Left renal pelvis (tissue), 4 donors: ENCODE measurements around the gene AP2A2. TPM values are rescaled to one million over a fixed set of nuclear protein-coding genes. Genes with fewer than 3 reads are reported as not detected.
"Not testable (repeated sequence)": the region's sequence is repeated elsewhere in the genome, so short reads cannot be mapped to it uniquely, and the experiment has no call there.

Experiments used
- DNase-seq, 4 donors: peaks; one replicate each; pipeline ENCODE4 v3.0.0-alpha.2; 2013; ENCODE audit warnings: low read depth in 4 of 4, low spot score in 3 of 4
- polyA plus RNA-seq, 4 donors: library from polyadenylated mRNA; unstranded; fragments of 120-200 nt; gene quantifications; one replicate each; pipeline ENCODE4 v1.2.1, GENCODE V29; 2013; ENCODE audit not compliant: insufficient read length in 4 of 4

AP2A2 gene
- polyA plus RNA-seq, 4 donors, result 65.5 to 128 (median 107) TPM

- no peak for DNase-seq
Observed at GRCh38 chr11:971092-971690, 45.5 kb downstream of the AP2A2 start.

- no peak for DNase-seq
Observed at GRCh38 chr11:971731-972365, 46.2 kb downstream of the AP2A2 start.

DNA sequence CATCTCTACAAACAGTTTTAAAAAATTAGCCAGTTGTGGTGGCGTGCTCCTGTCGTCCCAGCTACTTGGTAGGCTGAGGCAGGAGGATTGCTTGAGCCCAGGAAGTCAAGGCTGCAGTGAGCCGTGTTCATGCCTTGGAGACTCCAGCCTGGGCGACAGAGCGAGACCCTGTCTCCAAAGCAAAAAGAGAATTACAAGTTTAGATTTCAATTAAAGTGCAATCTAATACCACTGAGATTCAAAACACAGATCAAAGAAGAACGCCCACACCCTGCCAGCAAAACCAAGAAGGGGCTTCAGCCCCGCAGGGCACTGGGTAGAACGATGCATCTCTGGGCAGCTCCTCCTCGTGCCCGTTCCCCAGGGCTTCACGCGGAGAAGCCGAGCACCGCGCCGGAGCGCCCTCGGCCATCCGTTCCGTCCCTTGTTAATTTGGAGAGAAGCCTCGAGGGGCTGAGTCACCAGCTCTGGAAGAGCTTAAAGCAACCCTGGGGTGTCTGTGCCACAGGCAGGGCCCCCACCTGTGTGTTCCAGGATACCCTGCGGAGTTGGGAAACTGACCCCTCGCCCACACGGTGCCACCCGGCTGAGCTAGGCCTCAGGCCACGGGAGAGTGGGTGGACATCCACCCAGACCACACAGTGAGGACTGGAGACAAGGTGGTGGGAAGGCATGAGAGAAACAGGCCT is 47.0 kb downstream of the AP2A2 start:
- no peak for DNase-seq

DNA sequence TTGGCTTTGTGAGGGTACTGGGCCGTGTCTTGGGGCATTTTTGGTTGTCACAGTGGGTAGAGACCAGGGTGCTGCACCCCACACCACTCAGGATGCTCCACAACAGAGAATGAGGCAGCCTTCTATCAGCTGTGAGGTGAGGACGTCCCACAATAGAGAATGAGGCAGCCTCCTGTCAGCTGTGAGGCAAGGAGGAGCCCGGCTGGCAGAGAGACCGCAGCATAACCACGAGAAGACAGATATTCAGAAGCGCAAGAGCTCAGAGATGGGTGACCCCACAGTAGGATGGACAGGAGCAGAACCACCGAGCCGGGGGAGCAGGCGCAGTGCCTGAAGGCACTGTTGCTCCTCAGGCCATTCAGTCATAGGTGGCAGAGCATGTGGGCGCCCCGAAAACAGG is 47.6 kb downstream of the AP2A2 start:
- DNase-seq, result no peak

GRCh38 chr11:975376-975775 is 49.7 kb downstream of the AP2A2 start:
- DNase-seq, result not testable (repeated sequence)

DNA sequence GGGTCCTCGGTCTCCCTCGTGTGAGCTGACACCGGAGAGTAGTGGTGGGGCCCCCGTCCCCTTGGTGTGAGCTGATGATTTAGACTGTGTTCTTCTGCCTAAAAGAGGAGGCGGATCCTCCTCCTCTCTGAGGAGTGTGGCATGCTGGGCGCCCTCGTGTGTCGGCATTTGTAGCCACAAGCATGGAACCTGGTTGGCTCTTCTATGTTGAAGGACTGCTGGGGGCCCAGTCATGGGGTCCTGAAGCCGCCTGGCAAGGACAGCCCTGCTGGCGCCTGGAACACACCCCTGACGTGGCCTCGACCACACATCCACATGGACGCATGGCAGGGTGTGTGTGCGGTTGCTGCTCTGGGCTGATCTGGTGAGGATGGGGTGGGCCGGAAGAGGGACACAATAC is 50.2 kb downstream of the AP2A2 start:
- DNase-seq, result no peak

DNA sequence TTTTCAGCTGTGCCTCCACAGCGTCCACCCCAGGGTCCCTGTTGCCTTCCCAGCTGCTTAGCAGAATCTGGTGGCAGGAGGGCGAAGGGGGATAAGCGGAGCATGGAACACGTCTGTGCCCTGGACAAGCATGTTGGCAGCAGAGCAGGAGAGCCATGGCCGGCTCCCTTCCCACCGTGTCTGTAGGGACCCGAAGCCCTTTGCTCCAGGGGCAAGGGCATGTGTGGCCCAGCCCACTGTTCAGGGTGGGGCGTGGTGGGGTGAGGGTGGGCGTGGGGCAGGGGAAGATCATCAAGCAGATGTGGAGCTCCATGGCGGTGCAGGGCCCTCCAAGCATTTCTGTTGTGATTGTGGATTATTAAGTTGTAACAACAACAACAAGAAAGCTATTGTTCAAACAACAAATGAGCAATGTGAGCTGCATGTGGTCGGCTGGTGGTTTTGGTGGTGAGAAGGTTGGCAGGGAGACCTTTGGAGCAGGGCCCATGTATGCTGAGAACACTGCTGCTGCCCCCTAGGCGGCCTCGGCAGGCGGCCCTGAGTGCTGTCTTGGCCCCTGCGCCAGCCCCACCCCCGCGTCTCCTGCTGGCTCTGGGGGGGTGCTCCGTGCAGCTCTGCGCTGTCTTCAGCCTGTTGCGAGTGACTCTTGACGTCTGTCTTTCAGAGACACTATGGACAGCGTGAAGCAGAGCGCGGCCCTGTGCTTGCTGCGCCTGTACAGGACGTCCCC is 50.9 kb downstream of the AP2A2 start:
- DNase-seq, result no peak

- no peak for DNase-seq
Observed at GRCh38 chr11:977830-978720, 52.4 kb downstream of the AP2A2 start.

GRCh38 chr11:978781-979180 is 53.1 kb downstream of the AP2A2 start:
- DNase-seq, result no peak

- DNase-seq, result no peak
Observed at GRCh38 chr11:980438-981357, 55.0 kb downstream of the AP2A2 start.

- DNase-seq, result no peak
Observed at GRCh38 chr11:981764-982163, 56.1 kb downstream of the AP2A2 start.

DNA sequence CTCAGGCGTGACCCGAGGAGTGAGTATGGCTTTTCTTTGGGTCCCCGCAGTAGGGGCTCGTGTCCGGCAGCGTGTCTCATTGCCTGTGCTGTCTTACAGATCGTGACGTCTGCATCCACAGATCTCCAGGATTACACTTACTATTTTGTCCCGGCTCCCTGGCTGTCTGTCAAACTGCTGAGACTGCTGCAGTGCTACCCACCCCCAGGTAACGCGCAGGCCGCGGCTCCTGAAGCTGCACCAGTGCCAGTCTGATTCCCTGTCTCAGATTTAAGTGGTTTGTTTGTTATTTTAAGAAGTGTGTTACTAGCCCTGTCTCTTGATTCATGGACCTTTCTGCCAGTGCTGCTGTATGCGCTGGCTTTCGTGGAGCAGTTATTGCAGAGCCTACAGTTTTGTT is 58.9 kb downstream of the AP2A2 start:
- DNase-seq, result no peak

- no peak for DNase-seq
Observed at GRCh38 chr11:985406-985805, 59.7 kb downstream of the AP2A2 start.

DNA sequence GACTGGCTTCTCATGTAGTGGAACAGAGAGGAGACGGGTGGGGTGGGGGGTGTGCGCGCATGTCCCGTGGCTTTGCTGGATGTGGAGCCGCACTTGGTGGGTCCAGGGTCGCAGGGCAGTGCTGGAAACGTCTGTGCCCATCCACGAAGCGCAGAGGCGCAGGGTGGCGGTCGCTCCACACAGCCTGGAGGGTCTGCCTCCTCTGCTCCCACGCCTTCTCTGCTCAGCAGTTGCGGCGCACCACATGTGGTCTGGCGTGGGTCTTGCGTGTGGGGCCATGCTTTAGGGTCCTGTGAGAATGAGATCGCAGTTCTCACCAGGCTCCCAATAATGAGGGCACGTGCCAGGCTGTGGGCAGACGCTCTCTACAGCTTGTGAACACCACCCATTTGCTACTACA is 60.2 kb downstream of the AP2A2 start:
- DNase-seq, result no peak

DNA sequence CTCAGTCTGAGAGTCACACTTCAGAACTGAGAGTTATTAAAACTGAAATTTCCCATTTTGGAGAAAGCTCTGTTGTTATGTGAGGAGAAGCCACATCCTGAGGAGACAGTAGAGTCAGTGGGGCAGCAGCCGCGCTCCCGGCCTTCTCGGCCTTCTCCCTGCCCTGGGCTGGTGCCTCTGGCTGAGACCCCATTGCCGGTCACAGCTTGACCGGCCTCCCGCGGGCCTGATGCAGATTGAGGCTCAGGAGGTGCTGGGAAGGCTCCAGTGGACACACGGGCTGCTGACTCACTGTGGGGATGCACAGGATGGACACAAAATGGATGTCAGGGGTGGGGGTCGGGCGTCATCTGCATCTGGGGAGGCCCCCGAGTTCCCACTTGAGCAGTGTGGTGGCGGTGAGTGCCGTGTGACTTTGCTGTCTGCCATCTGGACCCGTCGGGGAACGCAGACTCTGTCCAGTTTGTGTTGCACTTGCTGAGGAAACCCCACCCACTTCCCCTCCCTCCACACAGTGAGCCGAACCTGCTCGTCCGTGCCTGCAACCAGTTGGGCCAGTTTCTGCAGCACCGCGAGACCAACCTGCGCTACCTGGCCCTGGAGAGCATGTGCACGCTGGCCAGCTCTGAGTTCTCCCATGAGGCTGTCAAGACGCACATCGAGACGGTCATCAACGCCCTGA is 60.7 kb downstream of the AP2A2 start:
- no peak for DNase-seq

DNA sequence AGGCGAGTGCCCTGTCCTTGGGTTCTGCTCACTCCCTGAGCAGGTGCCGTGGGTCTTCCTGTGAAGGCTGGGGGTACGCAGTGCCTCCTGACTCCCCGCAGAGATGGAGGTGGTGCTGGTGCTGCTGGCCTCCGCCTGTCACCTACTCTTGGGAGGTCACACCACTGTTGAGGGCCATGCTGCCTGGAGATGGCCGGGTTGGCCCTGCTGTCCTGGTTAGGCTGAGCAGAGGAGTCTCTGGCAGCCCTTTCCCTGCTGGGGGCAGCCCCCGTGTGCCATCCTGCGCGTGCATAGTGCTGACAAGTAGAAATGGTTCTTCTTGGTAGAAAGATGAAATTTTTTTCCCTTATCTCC is 61.3 kb downstream of the AP2A2 start:
- no peak for DNase-seq

GRCh38 chr11:987671-988070 is 62.0 kb downstream of the AP2A2 start:
- DNase-seq, result no peak

DNA sequence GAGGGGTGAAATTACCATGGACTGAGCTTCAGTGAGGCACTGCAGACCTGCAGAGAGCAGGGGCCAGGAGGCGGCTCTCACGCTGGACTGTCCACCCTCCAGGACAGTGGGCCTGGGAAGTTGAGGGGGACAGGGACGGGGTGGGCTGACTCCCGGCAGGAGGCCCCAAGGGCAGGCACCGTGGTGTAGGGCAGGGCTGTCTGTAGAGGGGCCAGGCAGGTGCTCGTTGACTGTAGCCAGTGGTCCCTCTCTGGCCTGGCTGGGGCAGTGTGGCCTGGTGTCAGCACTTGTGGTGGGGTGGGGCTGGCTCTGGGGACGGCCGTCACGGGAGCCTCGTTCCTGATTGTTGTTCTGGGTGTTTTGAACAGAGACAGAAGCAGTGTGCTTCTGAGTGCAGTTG is 64.4 kb downstream of the AP2A2 start:
- DNase-seq, result no peak

DNA sequence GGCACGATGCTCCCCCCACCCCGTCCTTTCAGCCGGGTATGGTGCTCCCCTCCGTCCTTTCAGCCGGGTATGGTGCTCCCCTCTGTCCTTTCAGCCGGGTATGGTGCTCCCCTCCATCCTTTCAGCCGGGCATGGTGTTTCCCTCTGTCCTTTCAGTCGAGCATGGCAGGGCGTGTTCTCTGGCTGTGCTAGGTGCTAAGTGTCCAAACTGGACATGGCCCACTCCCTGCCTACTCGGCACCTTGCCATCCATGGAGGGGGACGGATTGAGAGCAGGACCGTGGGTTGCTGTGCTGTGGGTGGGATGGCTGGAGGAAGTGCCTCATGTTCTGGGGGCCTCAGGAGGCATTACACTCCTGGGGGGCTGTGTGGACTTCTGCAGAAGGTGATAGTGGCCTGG is 65.4 kb downstream of the AP2A2 start:
- no peak for DNase-seq
